ENCODE results near the gene RPL9. TPM values are rescaled to one million over a fixed set of nuclear protein-coding genes. Genes with fewer than 3 reads are reported as not detected.

RPL9 gene
- total and polyA plus RNA-seq, 2 of the 13 experiments (the other 11 are each of a cell fraction or from before 2014, with no cell fraction given), result 993 to 2,148 TPM

DNA sequence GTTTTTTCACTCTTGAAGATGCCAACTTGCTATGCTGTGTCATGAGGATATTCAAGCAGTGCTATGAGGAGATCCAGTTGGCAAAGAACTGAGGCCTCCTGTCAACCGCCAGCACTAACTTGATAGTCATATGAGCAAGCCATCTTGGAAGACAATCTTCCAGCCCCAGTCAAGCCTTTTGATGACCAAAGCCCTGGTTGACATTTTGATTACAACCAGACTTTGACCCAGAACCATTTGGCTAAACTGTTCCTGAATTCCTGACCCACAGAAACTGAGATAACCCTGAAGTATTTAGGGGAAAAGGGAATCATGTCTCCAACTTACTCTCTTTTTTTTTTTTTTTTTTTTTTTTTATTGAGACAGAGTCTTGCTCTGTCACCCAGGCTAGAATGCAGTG lies 35.6 kb upstream of the RPL9 start (continued):
- TF ChIP-seq, protein P1, sequence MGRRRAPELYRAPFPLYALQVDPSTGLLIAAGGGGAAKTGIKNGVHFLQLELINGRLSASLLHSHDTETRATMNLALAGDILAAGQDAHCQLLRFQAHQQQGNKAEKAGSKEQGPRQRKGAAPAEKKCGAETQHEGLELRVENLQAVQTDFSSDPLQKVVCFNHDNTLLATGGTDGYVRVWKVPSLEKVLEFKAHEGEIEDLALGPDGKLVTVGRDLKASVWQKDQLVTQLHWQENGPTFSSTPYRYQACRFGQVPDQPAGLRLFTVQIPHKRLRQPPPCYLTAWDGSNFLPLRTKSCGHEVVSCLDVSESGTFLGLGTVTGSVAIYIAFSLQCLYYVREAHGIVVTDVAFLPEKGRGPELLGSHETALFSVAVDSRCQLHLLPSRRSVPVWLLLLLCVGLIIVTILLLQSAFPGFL (CRISPR knock-in tag; IDR thresholded peaks at IDR 0.05), result no peak
- TF ChIP-seq STAT6 (CRISPR knock-in tag; IDR thresholded peaks at IDR 0.05; ENCODE audit: borderline replicate concordance), result no peak

DNA sequence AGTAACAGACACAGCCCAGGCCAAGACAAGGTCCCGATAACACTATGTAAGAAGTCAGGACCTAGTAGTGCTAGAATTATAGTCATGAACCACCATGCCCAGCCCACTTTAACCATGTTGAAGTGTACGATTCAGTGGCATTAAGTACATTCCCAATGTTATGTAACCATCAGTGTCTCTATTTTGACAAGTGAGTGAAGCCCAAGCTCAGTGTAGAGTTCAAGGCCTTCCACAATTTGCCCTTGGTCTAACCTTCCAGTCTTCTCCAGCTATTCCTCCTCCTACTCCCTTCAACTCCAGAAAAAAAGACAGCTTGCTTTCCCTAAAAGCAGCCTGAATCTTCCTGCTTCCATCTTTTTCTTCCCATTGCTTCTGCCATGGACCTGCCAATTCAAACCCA lies 31.6 kb upstream of the RPL9 start:
- POLR2A ChIA-PET, result no interaction called here
- no TSS peak for BruUV-seq (replicated peaks)
- 68% methylated on average over 2 of the region's 2 CpGs for WGBS (ENCODE audit: low lambda C conversion rate)
- TF ChIP-seq RORA (CRISPR knock-in tag; IDR thresholded peaks at IDR 0.05), result no peak
- no peak for TF ChIP-seq HNF4G (IDR thresholded peaks at IDR 0.05; ENCODE audit: borderline replicate concordance, low read depth, low read length)
- no peak for TF ChIP-seq HNF4G (CRISPR knock-in tag; IDR thresholded peaks at IDR 0.05; ENCODE audit: borderline replicate concordance, low read depth)
- no peak for TF ChIP-seq ZBTB1 (CRISPR knock-in tag; IDR thresholded peaks at IDR 0.05; ENCODE audit: borderline replicate concordance)
- no peak for TF ChIP-seq ZFP62 (CRISPR knock-in tag; IDR thresholded peaks at IDR 0.05)
- TF ChIP-seq MNT (IDR thresholded peaks at IDR 0.05), result no peak
- TF ChIP-seq KDM5B (CRISPR knock-in tag; IDR thresholded peaks at IDR 0.05; ENCODE audit: borderline replicate concordance), result no peak
- no peak for TF ChIP-seq SAFB2 (CRISPR knock-in tag; IDR thresholded peaks at IDR 0.05; ENCODE audit: borderline replicate concordance, low read depth)
- TF ChIP-seq SATB2 (CRISPR knock-in tag; IDR thresholded peaks at IDR 0.05), result no peak
- TF ChIP-seq WIZ (CRISPR knock-in tag; IDR thresholded peaks at IDR 0.05), result no peak
- no peak for TF ChIP-seq ZFX (CRISPR knock-in tag; IDR thresholded peaks at IDR 0.05; ENCODE audit: low read depth)
- no peak for TF ChIP-seq PCBP2 (optimal IDR thresholded peaks at IDR 0.05; ENCODE audit: low read depth, low read length, poor library complexity, severe bottlenecking)

More for the DNA sequence above, 31.6 kb upstream of the RPL9 start:
- Histone ChIP-seq H3K9me3 (ENCODE audit: low read length) (no peaks in the 10 kb centered on the region), H3K36me3 (replicated peaks in 1 of 2; ENCODE audit: control insufficient read depth in 1 of 2, insufficient read depth in 2 of 2, low read length in 2 of 2) (no peaks in the 10 kb centered on the region), H4K20me1 (ENCODE audit: insufficient read depth, low read length) (no peaks in the 10 kb centered on the region), H3K4me3 (replicated peaks in 1 of 3; ENCODE audit: insufficient read depth in 1 of 3, low read depth in 2 of 3, low read length in 3 of 3) (no peak overlapping the region), H3K27ac (ENCODE audit: extremely low read length, insufficient read depth, low read length) (no peak overlapping the region), H3K79me2 (ENCODE audit: insufficient read depth, low read length) (no peaks in the 10 kb centered on the region), H2AFZ (ENCODE audit: low read length) (no peak overlapping the region), H3K9ac (ENCODE audit: insufficient read depth, low read depth, low read length) (no peak overlapping the region), H3K4me2 (ENCODE audit: low read depth, low read length) (no peak overlapping the region), H3K27me3 (ENCODE audit: control insufficient read depth in 1 of 2, insufficient read depth in 2 of 2, low read length in 2 of 2) (no peaks in the 10 kb centered on the region), H3K4me1 (ENCODE audit: insufficient read depth, low read length) (peaks cover 54% of the 10 kb centered on the region)
- intact Hi-C loops (cut with micrococcal nuclease; ENCODE audit: unreplicated experiment) (no loop called here), in situ Hi-C loops (cut with HindIII; ENCODE audit: extremely low pct_ligation_motif_present, low pct_unique_long_range_greater_than_20kb) (no loop called here)
- DNase-seq (ENCODE audit: low spot score), result no peak
- no peak for ATAC-seq
- no peak for FAIRE-seq
- CTCF ChIA-PET (ENCODE audit: low intra/inter-chr PET ratio, low total read pairs), result no interaction called here

Measured in HepG2 (cell line).